GM18526 (cell line): ENCODE measurements around the gene IRX2.

Experiments used
- POLR2A ChIP-seq: IDR thresholded peaks from 3 replicates; pipeline ENCODE4 v1.6.1; 2011; ENCODE audit not compliant: insufficient read length; ENCODE audit errors: extremely low read depth

The IRX2 gene

DNA sequence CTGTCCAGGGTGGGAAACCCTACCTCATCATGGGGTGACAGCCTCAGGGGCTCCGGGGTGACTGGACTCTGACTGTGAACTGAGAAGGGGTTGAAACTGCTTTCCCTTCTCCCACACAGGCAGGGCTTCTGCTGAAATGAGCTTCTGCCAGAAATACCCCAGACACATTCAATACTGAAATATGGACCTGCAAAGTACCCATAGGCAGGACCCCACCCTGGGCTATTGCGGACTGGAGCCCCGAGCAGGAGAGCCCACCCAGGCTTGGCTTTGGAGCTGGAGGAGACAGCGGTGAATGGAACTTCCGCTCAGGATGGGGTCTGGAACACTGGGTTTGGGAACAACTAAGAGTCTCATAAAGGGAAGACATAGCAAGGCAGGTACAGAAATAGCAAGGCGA lies 37.5 kb downstream of the IRX2 start:
- TF ChIP-seq POLR2A, result no peak

GRCh38 chr5:2711446-2712425 lies 39.7 kb downstream of the IRX2 start:
- TF ChIP-seq POLR2A, result no peak

GRCh38 chr5:2710910-2711309 lies 40.6 kb downstream of the IRX2 start:
- TF ChIP-seq POLR2A, result no peak

DNA sequence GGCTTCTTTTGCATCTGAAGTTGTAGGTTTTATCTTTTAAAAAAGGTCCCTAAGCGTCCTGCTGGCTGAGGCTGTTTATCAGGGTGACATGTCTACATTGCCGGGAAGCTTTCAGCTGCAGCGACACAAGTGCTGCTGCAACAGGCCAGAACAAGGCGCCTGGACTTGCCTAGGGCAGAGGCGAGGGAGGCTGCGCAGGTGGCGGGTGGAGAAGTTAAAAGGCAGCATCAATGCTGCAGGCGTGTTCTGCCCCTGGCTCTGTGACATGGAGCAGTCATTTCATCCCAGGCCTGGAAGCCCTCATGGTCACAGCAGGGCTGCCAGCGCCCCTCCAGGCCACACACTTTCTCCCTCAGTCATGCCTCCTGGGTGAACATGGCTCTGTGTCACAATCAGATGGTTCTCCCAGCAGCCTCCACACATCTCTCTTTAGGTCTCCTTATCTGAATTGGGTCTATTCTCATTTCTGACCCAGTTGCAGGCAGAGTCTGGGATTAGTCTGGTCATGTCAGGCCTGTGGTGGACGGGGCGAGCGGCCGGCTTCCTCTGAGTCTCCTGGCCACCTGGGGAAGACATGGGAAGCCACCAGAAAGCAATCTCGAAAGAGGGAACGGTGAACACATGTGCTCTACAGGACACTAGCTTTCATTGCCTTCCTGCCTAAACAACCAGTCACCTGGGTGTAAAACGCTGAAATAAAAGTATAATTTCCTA lies 41.3 kb downstream of the IRX2 start:
- TF ChIP-seq POLR2A, result no peak

- no peak for TF ChIP-seq POLR2A
Observed at GRCh38 chr5:2708751-2709150, 42.7 kb downstream of the IRX2 start.

DNA sequence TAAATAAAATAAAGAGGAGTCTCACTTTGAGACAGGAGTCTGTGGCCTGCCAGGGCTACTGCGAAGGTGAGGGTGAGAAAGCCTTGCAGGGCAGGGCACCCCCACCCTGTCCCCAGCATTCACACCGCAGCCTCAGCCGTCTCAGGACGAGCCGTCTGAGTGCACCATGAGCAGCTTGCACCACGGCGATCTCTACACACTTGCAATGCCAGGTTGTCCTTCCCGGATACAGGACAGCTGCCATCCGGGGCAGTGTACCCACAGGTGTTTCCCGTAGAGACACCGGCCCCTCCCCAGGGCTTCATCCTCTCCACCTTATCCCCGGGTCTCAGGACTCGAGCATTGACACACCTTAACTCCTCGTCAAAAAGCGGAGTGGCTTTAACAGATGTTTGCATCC lies 43.3 kb downstream of the IRX2 start:
- no peak for TF ChIP-seq POLR2A

DNA sequence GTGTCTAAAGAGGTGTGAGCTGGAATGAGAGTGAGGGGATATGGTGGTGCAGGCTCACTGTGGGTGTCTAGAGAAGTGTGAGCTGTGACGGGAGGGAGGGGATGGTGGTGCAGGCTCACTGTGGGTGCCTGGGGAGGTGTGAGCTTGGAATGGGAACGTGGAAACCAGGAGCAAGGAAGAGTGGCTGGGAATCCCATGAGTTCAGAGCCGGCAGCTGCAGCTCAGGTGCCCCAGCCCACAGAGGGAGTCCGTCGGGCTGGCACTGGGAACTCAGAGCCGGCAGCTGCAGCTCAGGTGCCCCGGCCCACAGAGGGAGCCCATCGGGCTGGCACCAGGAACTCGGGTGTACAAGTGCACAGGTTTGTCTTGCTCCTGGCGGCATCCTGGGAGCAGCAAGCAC lies 45.6 kb downstream of the IRX2 start:
- no peak for TF ChIP-seq POLR2A

- TF ChIP-seq POLR2A, result no peak
Observed at GRCh38 chr5:2704806-2705645, 46.5 kb downstream of the IRX2 start.

DNA sequence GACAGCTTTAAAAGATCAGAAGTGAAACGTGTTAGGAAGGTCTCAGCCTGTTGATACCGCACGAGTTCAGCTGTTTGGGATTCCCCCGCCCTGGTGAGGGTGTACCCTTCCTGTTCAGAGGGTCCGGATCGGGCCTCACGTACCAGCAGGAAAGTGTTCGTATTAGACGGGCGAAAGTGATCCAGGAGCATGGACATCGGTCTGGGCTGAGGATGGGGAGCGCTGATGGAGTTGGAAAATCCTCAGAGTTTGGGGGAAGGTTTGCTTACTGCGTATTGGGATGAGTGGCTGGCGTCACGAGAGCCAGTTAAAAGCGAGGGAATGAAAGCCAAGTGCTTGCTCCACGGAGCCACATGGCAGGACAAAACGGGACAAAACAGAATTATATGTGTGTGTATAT lies 47.4 kb downstream of the IRX2 start:
- TF ChIP-seq POLR2A, result no peak

- no peak for TF ChIP-seq POLR2A
Observed at GRCh38 chr5:2703615-2704014, 47.9 kb downstream of the IRX2 start.

- TF ChIP-seq POLR2A, result no peak
Observed at GRCh38 chr5:2703041-2703440, 48.4 kb downstream of the IRX2 start.

- no peak for TF ChIP-seq POLR2A
Observed at GRCh38 chr5:2702096-2702879, 49.2 kb downstream of the IRX2 start.

DNA sequence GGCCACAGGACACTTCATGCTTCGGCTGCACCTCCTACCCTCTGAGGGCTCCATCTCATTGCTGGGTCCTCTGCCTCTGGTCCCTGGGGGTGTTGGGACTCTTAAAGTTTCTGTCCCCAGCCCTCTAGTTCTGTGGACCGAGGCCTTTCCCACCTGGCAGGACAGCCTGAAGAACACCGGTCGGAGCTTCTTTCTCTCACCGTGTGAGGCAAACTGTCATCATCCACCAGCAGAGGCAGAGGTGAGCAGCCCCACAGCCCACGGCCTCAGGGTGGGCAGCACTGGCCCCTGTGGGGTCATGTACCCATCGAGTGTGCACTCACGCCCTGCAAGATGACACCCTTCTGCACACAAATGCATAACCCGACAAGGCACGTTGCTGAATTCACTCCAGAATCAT lies 49.9 kb downstream of the IRX2 start:
- no peak for TF ChIP-seq POLR2A

- no peak for TF ChIP-seq POLR2A
Observed at GRCh38 chr5:2700876-2701275, 50.6 kb downstream of the IRX2 start.

DNA sequence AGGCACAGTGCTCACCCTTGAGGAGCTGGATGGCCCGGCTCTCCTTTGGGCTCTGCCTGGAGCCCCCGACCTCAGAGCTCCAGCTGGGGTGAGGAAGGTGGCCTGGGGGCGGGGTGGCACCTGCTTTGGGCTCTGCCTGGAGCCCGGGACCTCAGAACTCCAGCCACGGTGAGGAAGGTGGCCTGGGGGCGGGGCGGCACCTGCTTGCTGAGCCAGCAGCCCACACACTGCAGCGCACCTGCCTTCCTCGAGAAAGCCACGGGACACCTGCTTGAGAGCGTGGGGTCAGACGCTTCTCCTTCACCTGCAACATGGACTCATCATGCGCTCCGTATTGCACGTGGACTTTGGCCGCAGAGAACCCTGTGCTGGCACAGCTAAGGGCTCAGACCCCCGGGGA lies 51.8 kb downstream of the IRX2 start:
- no peak for TF ChIP-seq POLR2A

GRCh38 chr5:2699231-2699630 lies 52.2 kb downstream of the IRX2 start:
- TF ChIP-seq POLR2A, result no peak
